HEK293T (cell line): ENCODE data around the gene NEGR1.

ENCODE experiments used
- ARNT ChIP-seq: fragments of 450-650 bp; IDR thresholded peaks from 2 replicates; pipeline ENCODE4 v1.6.1; 2017; ENCODE audit warnings: mild to moderate bottlenecking
- BHLHE40 ChIP-seq: fragments of 450-650 bp; IDR thresholded peaks from 2 replicates; pipeline ENCODE4 v1.6.1; 2016; ENCODE audit warnings: mild to moderate bottlenecking, moderate library complexity, borderline replicate concordance
- FOXK2 ChIP-seq: fragments of 450-650 bp; IDR thresholded peaks from 2 replicates; pipeline ENCODE4 v1.6.1; 2016; ENCODE audit warnings: mild to moderate bottlenecking
- FOXM1 ChIP-seq: fragments of 450-650 bp; IDR thresholded peaks from 2 replicates; pipeline ENCODE4 v1.6.1; 2017; ENCODE audit warnings: mild to moderate bottlenecking, borderline replicate concordance
- SUZ12 ChIP-seq: fragments of 450-650 bp; IDR thresholded peaks from 2 replicates; pipeline ENCODE4 v1.6.1; 2016; ENCODE audit warnings: mild to moderate bottlenecking
- TARDBP ChIP-seq: fragments of 450-650 bp; IDR thresholded peaks from 2 replicates; pipeline ENCODE4 v1.6.1; 2016

- TF ChIP-seq FOXK2 (no peak), SUZ12 (no peak), BHLHE40 (no peak), FOXM1 (no peak), TARDBP (no peak), ARNT (no peak)
Observed at GRCh38 chr1:72281144-72281543, 1.2 kb downstream of the NEGR1 start.
